Astrocyte (in vitro differentiated cells and primary cell): ENCODE data around the gene LGI1. TPM values are rescaled to one million over a fixed set of nuclear protein-coding genes. Genes with fewer than 3 reads are reported as not detected.

Experiments used
- DNase-seq: peaks from one replicate; pipeline ENCODE4 v3.0.0-alpha.2; 2010; ENCODE audit warnings: low read depth
- FAIRE-seq: peaks from 2 replicates; lab custom pipeline; 2011; peaks lifted over from hg19 to GRCh38; lab: Jason Lieb, UNC
- H2AFZ ChIP-seq: 2 replicates; pipeline ENCODE4 v1.6.0; 2012; ENCODE audit warnings: low read depth, low read length, inconsistent platforms
- H3K27ac ChIP-seq: 2 replicates; pipeline ENCODE4 v1.5.1; 2011; ENCODE audit warnings: low read depth, low read length, inconsistent platforms
- H3K27me3 ChIP-seq: 2 replicates; pipeline ENCODE4 v1.6.0; 2011; ENCODE audit warnings: low read length, inconsistent platforms; ENCODE audit not compliant: insufficient read depth
- H3K36me3 ChIP-seq: 2 replicates; pipeline ENCODE4 v1.5.1; 2011; ENCODE audit warnings: low read length, inconsistent platforms; ENCODE audit not compliant: insufficient read depth
- H3K4me1 ChIP-seq: 2 replicates; pipeline ENCODE4 v1.5.1; 2011; ENCODE audit warnings: low read length, inconsistent platforms; ENCODE audit not compliant: insufficient read depth
- H3K4me2 ChIP-seq: 2 replicates; pipeline ENCODE4 v1.6.0; 2012; ENCODE audit warnings: low read length, inconsistent platforms
- H3K4me3 ChIP-seq: 2 replicates; pipeline ENCODE4 v1.5.1; 2011; ENCODE audit warnings: low read depth, mild to moderate bottlenecking, low read length, inconsistent platforms; ENCODE audit not compliant: insufficient read depth
- H3K79me2 ChIP-seq: 2 replicates; pipeline ENCODE4 v1.6.0; 2012; ENCODE audit warnings: mild to moderate bottlenecking, low read length, inconsistent platforms; ENCODE audit not compliant: insufficient read depth
- H3K9ac ChIP-seq: 2 replicates; pipeline ENCODE4 v1.6.0; 2012; ENCODE audit warnings: mild to moderate bottlenecking, low read length, inconsistent platforms
- H3K9me3 ChIP-seq: 2 replicates; pipeline ENCODE4 v1.5.1; 2012; ENCODE audit warnings: low read depth, mild to moderate bottlenecking, low read length, inconsistent platforms; ENCODE audit not compliant: insufficient read depth
- H4K20me1 ChIP-seq: 2 replicates; pipeline ENCODE4 v1.6.0; 2012; ENCODE audit warnings: low read length, inconsistent platforms; ENCODE audit not compliant: insufficient read depth
- H3K27ac Mint-ChIP-seq: one replicate; pipeline ENCODE4 v1.8.0; 2021; ENCODE audit warnings: mild to moderate bottlenecking, mixed read lengths; ENCODE audit not compliant: unreplicated experiment
- H3K27me3 Mint-ChIP-seq: one replicate; pipeline ENCODE4 v1.8.0; 2021; ENCODE audit warnings: low read depth, mixed read lengths; ENCODE audit not compliant: unreplicated experiment
- H3K36me3 Mint-ChIP-seq: one replicate; pipeline ENCODE4 v1.8.0; 2021; ENCODE audit warnings: low read depth, mixed read lengths; ENCODE audit not compliant: unreplicated experiment
- H3K4me1 Mint-ChIP-seq: one replicate; pipeline ENCODE4 v1.8.0; 2021; ENCODE audit warnings: low read depth, mixed read lengths; ENCODE audit not compliant: unreplicated experiment
- H3K4me3 Mint-ChIP-seq: one replicate; pipeline ENCODE4 v1.8.0; 2021; ENCODE audit warnings: mild to moderate bottlenecking, moderate library complexity, mixed read lengths; ENCODE audit not compliant: unreplicated experiment
- H3K9me3 Mint-ChIP-seq: one replicate; pipeline ENCODE4 v1.8.0; 2021; ENCODE audit warnings: mild to moderate bottlenecking, mixed read lengths; ENCODE audit not compliant: unreplicated experiment
- EZH2 ChIP-seq: IDR thresholded peaks from 2 replicates; pipeline ENCODE4 v1.6.1; 2012; ENCODE audit warnings: mild to moderate bottlenecking, low read length, inconsistent platforms; ENCODE audit not compliant: insufficient read depth
- total RNA-seq: library from RNA; stranded (reverse); gene quantifications from 2 replicates; pipeline ENCODE4 v1.2.1, GENCODE V29; 2021
- TF ChIP-seq, protein P1 (sequence below): IDR thresholded peaks from 2 replicates; pipeline ENCODE4 v1.5.1; 2011; ENCODE audit warnings: low read depth, mild to moderate bottlenecking, inconsistent platforms, low read length, moderate library complexity; ENCODE audit not compliant: insufficient read depth

The LGI1 gene
- total RNA-seq, 1 donor from 2014 or later = 2.0 TPM

GRCh38 chr10:93773120-93773519, 15.4 kb downstream of the LGI1 start:
- Histone ChIP-seq H3K9me3 (no peaks in the 10 kb centered on the region), H3K36me3 (no peaks in the 10 kb centered on the region), H3K4me2 (no peak overlapping the region), H3K4me1 (no peaks in the 10 kb centered on the region), H4K20me1 (no peaks in the 10 kb centered on the region), H3K79me2 (no peaks in the 10 kb centered on the region), H3K4me3 (no peak overlapping the region), H3K9ac (no peak overlapping the region), H3K27ac (no peak overlapping the region), H3K27me3 (no peaks in the 10 kb centered on the region), H2AFZ (no peak overlapping the region)
- peaks cover 2% of the 10 kb centered on the region for H3K27me3 Mint-ChIP-seq
- no peaks in the 10 kb centered on the region for H3K9me3 Mint-ChIP-seq
- FAIRE-seq (no peak), DNase-seq (no peak)
- H3K36me3 Mint-ChIP-seq = no peaks in the 10 kb centered on the region
- no peak overlapping the region for H3K4me3 Mint-ChIP-seq
- peaks cover 20% of the 10 kb centered on the region for H3K4me1 Mint-ChIP-seq
- no peak overlapping the region for H3K27ac Mint-ChIP-seq
- TF ChIP-seq EZH2 = no peak
- TF ChIP-seq, protein P1, sequence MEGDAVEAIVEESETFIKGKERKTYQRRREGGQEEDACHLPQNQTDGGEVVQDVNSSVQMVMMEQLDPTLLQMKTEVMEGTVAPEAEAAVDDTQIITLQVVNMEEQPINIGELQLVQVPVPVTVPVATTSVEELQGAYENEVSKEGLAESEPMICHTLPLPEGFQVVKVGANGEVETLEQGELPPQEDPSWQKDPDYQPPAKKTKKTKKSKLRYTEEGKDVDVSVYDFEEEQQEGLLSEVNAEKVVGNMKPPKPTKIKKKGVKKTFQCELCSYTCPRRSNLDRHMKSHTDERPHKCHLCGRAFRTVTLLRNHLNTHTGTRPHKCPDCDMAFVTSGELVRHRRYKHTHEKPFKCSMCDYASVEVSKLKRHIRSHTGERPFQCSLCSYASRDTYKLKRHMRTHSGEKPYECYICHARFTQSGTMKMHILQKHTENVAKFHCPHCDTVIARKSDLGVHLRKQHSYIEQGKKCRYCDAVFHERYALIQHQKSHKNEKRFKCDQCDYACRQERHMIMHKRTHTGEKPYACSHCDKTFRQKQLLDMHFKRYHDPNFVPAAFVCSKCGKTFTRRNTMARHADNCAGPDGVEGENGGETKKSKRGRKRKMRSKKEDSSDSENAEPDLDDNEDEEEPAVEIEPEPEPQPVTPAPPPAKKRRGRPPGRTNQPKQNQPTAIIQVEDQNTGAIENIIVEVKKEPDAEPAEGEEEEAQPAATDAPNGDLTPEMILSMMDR = no peak

DNA sequence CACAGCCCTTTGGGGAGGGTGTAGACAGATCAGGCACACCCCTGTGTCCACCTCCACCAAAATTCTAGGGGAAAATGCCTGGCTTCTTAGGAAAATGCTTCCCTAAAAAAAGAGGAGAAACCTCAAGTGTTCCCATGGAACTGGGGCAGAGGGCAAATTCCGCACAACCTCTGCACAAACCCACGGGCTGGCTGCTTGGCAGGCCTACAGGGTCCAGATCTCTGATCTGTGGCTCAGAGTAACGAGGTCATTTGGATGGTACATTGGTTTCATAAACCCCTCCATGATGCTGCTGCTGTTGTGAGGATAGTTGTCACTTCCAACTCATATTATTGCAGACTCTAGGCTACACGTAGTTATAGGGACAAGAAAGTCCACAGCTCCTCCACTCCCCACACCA, 16.0 kb downstream of the LGI1 start:
- H3K9me3 ChIP-seq = no peaks in the 10 kb centered on the region
- DNase-seq = no peak
- H3K9me3 Mint-ChIP-seq = no peaks in the 10 kb centered on the region
- no peak overlapping the region for H3K27ac Mint-ChIP-seq
- H3K27ac ChIP-seq = no peak overlapping the region
- H3K36me3 Mint-ChIP-seq = no peaks in the 10 kb centered on the region
- H3K27me3 ChIP-seq = no peaks in the 10 kb centered on the region
- no peaks in the 10 kb centered on the region for H4K20me1 ChIP-seq
- no peak overlapping the region for H3K4me2 ChIP-seq
- H2AFZ ChIP-seq = no peak overlapping the region
- TF ChIP-seq, protein P1 = no peak
- TF ChIP-seq EZH2 = no peak
- H3K9ac ChIP-seq = no peak overlapping the region
- H3K4me3 ChIP-seq = no peak overlapping the region
- no peaks in the 10 kb centered on the region for H3K36me3 ChIP-seq
- H3K4me1 ChIP-seq = no peaks in the 10 kb centered on the region
- H3K4me1 Mint-ChIP-seq = peaks cover 20% of the 10 kb centered on the region
- FAIRE-seq = no peak
- peaks cover 2% of the 10 kb centered on the region for H3K27me3 Mint-ChIP-seq
- no peak overlapping the region for H3K4me3 Mint-ChIP-seq
- H3K79me2 ChIP-seq = no peaks in the 10 kb centered on the region

DNA sequence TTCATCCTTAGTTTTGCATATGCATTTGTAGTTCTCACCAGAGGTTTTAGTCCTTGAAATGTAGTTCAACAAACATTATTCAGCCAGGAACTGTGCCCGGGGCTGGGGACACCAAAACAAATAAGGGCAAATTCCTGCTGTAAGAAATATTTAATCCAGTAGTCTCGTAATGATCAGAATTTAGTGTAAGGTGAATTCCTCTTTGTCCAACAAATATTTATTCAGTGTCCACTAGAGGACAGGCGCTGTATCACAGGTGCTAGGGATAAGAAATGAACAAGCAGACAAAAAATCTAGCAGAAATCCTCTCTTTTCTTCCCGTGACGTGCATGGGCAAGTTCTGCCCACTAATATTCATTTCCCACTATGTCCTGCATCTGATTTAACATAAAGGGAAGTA, 17.6 kb downstream of the LGI1 start:
- Histone ChIP-seq H3K4me1 (no peaks in the 10 kb centered on the region), H4K20me1 (no peaks in the 10 kb centered on the region), H3K4me2 (no peak overlapping the region), H3K9ac (no peak overlapping the region), H3K79me2 (no peaks in the 10 kb centered on the region), H3K9me3 (no peaks in the 10 kb centered on the region), H3K27me3 (no peaks in the 10 kb centered on the region), H2AFZ (no peak overlapping the region), H3K27ac (no peak overlapping the region), H3K4me3 (no peak overlapping the region), H3K36me3 (no peaks in the 10 kb centered on the region)
- peaks cover 20% of the 10 kb centered on the region for H3K4me1 Mint-ChIP-seq
- no peak for DNase-seq
- TF ChIP-seq, protein P1 = no peak
- TF ChIP-seq EZH2 = no peak
- H3K27ac Mint-ChIP-seq = no peak overlapping the region
- no peaks in the 10 kb centered on the region for H3K9me3 Mint-ChIP-seq
- H3K36me3 Mint-ChIP-seq = no peaks in the 10 kb centered on the region
- no peak for FAIRE-seq
- no peak overlapping the region for H3K4me3 Mint-ChIP-seq
- peaks cover 4% of the 10 kb centered on the region for H3K27me3 Mint-ChIP-seq
